Endothelial cell of umbilical vein (primary cell): ENCODE measurements around the gene TMEM203. TPM values are rescaled to one million over a fixed set of nuclear protein-coding genes. Genes with fewer than 3 reads are reported as not detected.

Source experiments
- BruUV-seq: library from RNA; stranded (reverse); fragments of 400-500 nt; replicated peaks from 2 replicates; lab custom pipeline; 2021; lab: Mats Ljungman, UMichigan
- CTCF ChIA-PET: fragments of 300-600, 350-600 bp; sonication (Branson Sonifier 250); formaldehyde crosslinking; loops from one replicate; lab custom pipeline; 2021; ENCODE audit warnings: antibody characterized with exemption, inconsistent platforms; lab: Charles Lee
- POLR2A ChIA-PET: fragments of 300-600, 350-600 bp; sonication (Branson Sonifier 250); formaldehyde crosslinking; loops from one replicate; lab custom pipeline; 2021; ENCODE audit warnings: antibody characterized with exemption, inconsistent platforms; lab: Charles Lee
- DNase-seq: peaks from one replicate; pipeline ENCODE4 v3.0.0-alpha.2; 2011; ENCODE audit warnings: low read depth, low spot score
- FAIRE-seq: peaks from 2 replicates; lab custom pipeline; 2011; peaks lifted over from hg19 to GRCh38; lab: Jason Lieb, UNC
- H2AFZ ChIP-seq: 2 replicates; pipeline ENCODE4 v1.6.0; 2012; ENCODE audit warnings: low read depth, low read length, control low read depth, inconsistent platforms
- H3K27ac ChIP-seq: 2 replicates; pipeline ENCODE4 v1.5.1; 2011; ENCODE audit warnings: low read depth, mild to moderate bottlenecking, control low read depth, low read length, moderate library complexity; ENCODE audit not compliant: insufficient read depth
- H3K27me3 ChIP-seq, 2 experiments: 2 replicates each; pipeline versions ENCODE4 v1.6.0 to v1.6.1; 2011; ENCODE audit warnings: low read length in 2 of 2, mixed read lengths in 1 of 2; ENCODE audit not compliant: control insufficient read depth in 2 of 2, insufficient read depth in 2 of 2
- H3K36me3 ChIP-seq, 2 experiments: 2 replicates in 1 of 2; 3 replicates in 1 of 2; pipeline ENCODE4 v1.5.1; 2011; ENCODE audit warnings: low read length in 2 of 2, mild to moderate bottlenecking in 1 of 2, moderate library complexity in 1 of 2; ENCODE audit not compliant: control insufficient read depth in 2 of 2, insufficient read depth in 2 of 2; ENCODE audit errors: extremely low read depth in 1 of 2
- H3K4me1 ChIP-seq: 3 replicates; pipeline ENCODE4 v1.5.1; 2011; ENCODE audit warnings: mild to moderate bottlenecking, low read length; ENCODE audit not compliant: control insufficient read depth, insufficient read depth; ENCODE audit errors: extremely low read depth
- H3K4me2 ChIP-seq: 2 replicates; pipeline ENCODE4 v1.6.1; 2011; ENCODE audit warnings: low read length, control low read depth, mixed read lengths; ENCODE audit not compliant: insufficient read depth
- H3K4me3 ChIP-seq, 3 experiments: fragments of 200-600 bp in 1 of 3; sonication (generic), shearing (Covaris generic) in 1 of 3; replicated peaks in 1 of 3; 2 replicates each; pipeline ENCODE4 v1.5.1; 2011 to 2016; ENCODE audit warnings: control low read depth in 3 of 3, low read length in 3 of 3, mild to moderate bottlenecking in 2 of 3, inconsistent platforms in 1 of 3, low read depth in 1 of 3, moderate library complexity in 1 of 3; ENCODE audit not compliant: insufficient read depth in 1 of 3
- H3K79me2 ChIP-seq: 2 replicates; pipeline ENCODE4 v1.6.0; 2012; ENCODE audit warnings: low read length, inconsistent platforms; ENCODE audit not compliant: control insufficient read depth, insufficient read depth
- H3K9ac ChIP-seq: replicated peaks from 2 replicates; pipeline ENCODE3; 2011; ENCODE audit warnings: low read length, control low read depth; ENCODE audit not compliant: insufficient read depth; ENCODE audit errors: extremely low read depth
- H3K9me1 ChIP-seq: replicated peaks from 3 replicates; pipeline ENCODE4 v1.6.0; 2011; ENCODE audit warnings: mild to moderate bottlenecking, low read length; ENCODE audit not compliant: control insufficient read depth, insufficient read depth; ENCODE audit errors: extremely low read depth
- H3K9me3 ChIP-seq: replicated peaks from 2 replicates; pipeline ENCODE4 v1.5.1; 2012; ENCODE audit warnings: low read length, inconsistent platforms; ENCODE audit not compliant: control insufficient read depth, insufficient read depth
- H4K20me1 ChIP-seq: replicated peaks from 2 replicates; pipeline ENCODE3; 2011; ENCODE audit warnings: mild to moderate bottlenecking, low read length; ENCODE audit not compliant: control insufficient read depth, insufficient read depth; ENCODE audit errors: extremely low read depth
- EZH2 ChIP-seq: IDR thresholded peaks from 2 replicates; pipeline ENCODE4 v1.6.1; 2012; ENCODE audit warnings: borderline replicate concordance, low read depth, mild to moderate bottlenecking, moderate library complexity, low read length, inconsistent platforms; ENCODE audit not compliant: severe bottlenecking
- POLR2AphosphoS5 ChIP-seq: IDR thresholded peaks from 2 replicates; pipeline ENCODE4 v1.6.1; 2012; ENCODE audit warnings: low read depth, mild to moderate bottlenecking, control low read depth, low read length, moderate library complexity; ENCODE audit not compliant: insufficient read depth
- dilution Hi-C: fragments of 300-500 bp; cut with MboI; formaldehyde crosslinking; loops from one replicate; pipeline ENCODE4 v1.15.0; 2019; ENCODE audit warnings: low sequenced_read_pairs; ENCODE audit not compliant: extremely low pct_ligation_motif_present
- intact Hi-C: fragments of 100-400 bp; cut with micrococcal nuclease; formaldehyde crosslinking; loops from one replicate; pipeline ENCODE4 v1.10.0; 2022
- polyA plus RNA-seq, 4 experiments: library from polyadenylated mRNA; depleted of rRNA in 3 of 4; stranded (reverse) in 3 of 4; unstranded in 1 of 4; fragments of >200 nt; gene quantifications; 2 replicates each; pipeline versions ENCODE4 v1.2.1 to v1.2.3, GENCODE V29; 2011 to 2012; ENCODE audit warnings: missing spikeins in 1 of 4
- total RNA-seq: library from RNA; stranded (reverse); gene quantifications from 2 replicates; pipeline ENCODE4 v1.2.3, GENCODE V29; 2021
- TF ChIP-seq, protein P1 (sequence below), 2 donors: IDR thresholded peaks; 1 replicate in 1 of 2; 2 replicates in 1 of 2; pipeline ENCODE4 v1.5.1; 2011; ENCODE audit warnings: low read length in 2 of 2, mild to moderate bottlenecking in 2 of 2, moderate library complexity in 2 of 2, control low read depth in 1 of 2, inconsistent platforms in 1 of 2, low read depth in 1 of 2; ENCODE audit not compliant: insufficient read depth in 1 of 2; ENCODE audit errors: extremely low read depth in 1 of 2

The TMEM203 gene
- total and polyA plus RNA-seq, 2 donors (not counting 3 experiments of a cell fraction or from before 2014, with no cell fraction given), result 29.6 to 39.8 TPM

DNA sequence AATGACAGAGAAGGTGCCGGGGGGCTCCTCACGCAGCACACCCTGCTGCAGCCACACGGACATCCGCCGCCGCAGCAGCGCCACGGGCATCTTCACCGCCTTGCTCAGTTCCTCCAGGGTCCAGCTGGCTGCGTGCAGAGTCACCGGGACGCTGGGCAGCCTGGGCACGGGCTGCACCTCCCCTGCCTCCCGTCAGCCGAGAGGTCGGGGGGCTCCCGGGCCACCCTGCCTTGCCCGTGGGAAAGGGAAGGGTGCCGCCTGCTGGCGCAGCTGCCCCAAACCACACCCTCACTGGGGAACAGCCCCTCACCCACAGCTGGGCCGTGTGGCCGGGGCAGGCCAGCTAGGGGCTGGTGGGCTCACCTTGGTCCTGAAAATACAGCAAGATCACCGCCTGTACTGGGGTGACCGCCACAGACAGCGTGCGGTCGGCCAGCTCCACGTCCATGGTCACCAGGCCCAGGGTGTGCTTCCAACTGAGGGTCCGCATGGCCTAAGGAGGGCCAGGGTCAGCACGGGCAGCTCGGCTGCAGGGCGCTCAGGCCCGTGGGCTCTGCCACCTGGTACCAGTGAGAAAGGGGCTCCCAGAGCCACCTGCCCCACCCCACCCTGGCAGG lies 30.0 kb downstream of the TMEM203 start:
- DNase-seq (no peak), FAIRE-seq (no peak)
- ChIA-PET CTCF (interaction anchor here (0.8 to 3.6 kb wide), 7 partner anchors 13 to 61 kb away, joined by 3 to 26 read pairs (median 3); partner anchors contain the start of gene RNF224), POLR2A (no interaction called here)
- no peaks in the 10 kb centered on the region for H3K79me2 ChIP-seq
- intact Hi-C loops, result loop anchor here (5.0 kb wide), 1 partner anchor 58 kb away; no protein-coding TSS in a partner anchor
- peaks cover 0 to 1% of the 10 kb centered on the region in 2 experiments for H3K27me3 ChIP-seq
- peaks cover 0 to 13% of the 10 kb centered on the region in 2 experiments for H3K36me3 ChIP-seq
- H3K4me2 ChIP-seq, result no peak overlapping the region
- H3K27ac ChIP-seq, result no peak overlapping the region
- no peak overlapping the region for H3K9ac ChIP-seq
- dilution Hi-C loops, result no loop called here
- H2AFZ ChIP-seq, result no peak overlapping the region
- H3K4me3 ChIP-seq, result no peak overlapping the region
- no TSS peak for BruUV-seq
- TF ChIP-seq POLR2AphosphoS5, result no peak
- TF ChIP-seq, protein P1, sequence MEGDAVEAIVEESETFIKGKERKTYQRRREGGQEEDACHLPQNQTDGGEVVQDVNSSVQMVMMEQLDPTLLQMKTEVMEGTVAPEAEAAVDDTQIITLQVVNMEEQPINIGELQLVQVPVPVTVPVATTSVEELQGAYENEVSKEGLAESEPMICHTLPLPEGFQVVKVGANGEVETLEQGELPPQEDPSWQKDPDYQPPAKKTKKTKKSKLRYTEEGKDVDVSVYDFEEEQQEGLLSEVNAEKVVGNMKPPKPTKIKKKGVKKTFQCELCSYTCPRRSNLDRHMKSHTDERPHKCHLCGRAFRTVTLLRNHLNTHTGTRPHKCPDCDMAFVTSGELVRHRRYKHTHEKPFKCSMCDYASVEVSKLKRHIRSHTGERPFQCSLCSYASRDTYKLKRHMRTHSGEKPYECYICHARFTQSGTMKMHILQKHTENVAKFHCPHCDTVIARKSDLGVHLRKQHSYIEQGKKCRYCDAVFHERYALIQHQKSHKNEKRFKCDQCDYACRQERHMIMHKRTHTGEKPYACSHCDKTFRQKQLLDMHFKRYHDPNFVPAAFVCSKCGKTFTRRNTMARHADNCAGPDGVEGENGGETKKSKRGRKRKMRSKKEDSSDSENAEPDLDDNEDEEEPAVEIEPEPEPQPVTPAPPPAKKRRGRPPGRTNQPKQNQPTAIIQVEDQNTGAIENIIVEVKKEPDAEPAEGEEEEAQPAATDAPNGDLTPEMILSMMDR (IDR thresholded peaks at IDR 0.05; ENCODE audit: extremely low read depth in 1 of 2, insufficient read depth in 1 of 2, low read depth in 1 of 2, low read length in 2 of 2), result peak in 1 of 2 donors; percentile 15
- no peaks in the 10 kb centered on the region for H3K9me1 ChIP-seq
- no peaks in the 10 kb centered on the region for H3K9me3 ChIP-seq
- H3K4me1 ChIP-seq, result peaks cover 6% of the 10 kb centered on the region
- no peaks in the 10 kb centered on the region for H4K20me1 ChIP-seq

DNA sequence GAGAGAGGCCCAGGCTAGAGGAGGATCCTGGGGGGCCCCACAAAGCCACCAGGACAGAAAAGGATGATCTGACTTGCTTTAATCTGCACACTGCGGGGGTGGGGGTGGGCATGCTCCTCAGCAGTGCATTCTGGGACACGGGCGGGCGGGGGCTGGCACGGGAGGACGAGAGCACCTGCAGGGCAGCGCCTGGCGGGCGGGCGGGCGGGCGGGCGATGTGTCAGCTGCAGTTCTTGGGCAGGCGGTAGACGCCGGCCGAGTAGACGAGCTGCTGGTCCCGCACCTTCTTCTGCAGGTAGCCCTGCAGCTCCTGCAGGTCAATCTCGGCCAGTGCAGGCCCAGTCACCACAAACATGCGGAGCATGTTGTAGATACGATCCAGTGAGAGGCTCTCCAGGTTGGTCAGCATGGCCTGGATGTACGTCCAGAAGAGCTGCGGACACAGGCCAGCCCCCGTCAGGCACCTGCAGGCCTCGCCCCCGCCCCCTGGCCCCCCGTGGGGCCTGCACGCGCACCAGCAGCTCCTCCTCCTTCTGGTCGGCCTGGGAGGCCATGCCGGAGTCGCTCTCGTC lies 30.6 kb downstream of the TMEM203 start:
- Histone ChIP-seq H3K9me1 (no peaks in the 10 kb centered on the region), H3K27ac (no peak overlapping the region), H3K27me3 (peaks cover 5 to 6% of the 10 kb centered on the region in 2 experiments), H3K4me3 (no peak overlapping the region), H2AFZ (no peak overlapping the region), H3K4me1 (peaks cover 6% of the 10 kb centered on the region), H4K20me1 (no peaks in the 10 kb centered on the region), H3K9me3 (no peaks in the 10 kb centered on the region), H3K9ac (no peak overlapping the region), H3K36me3 (peaks cover 0 to 7% of the 10 kb centered on the region in 2 experiments), H3K4me2 (no peak overlapping the region), H3K79me2 (no peaks in the 10 kb centered on the region)
- DNase-seq (no peak), FAIRE-seq (no peak)
- ChIA-PET POLR2A (no interaction called here), CTCF (interaction anchor here (0.9 to 3.6 kb wide), 5 partner anchors 12 to 62 kb away, joined by 3 to 26 read pairs (median 3); partner anchors contain the start of gene RNF224)
- intact Hi-C loops, result loop anchor here (5.0 kb wide), 1 partner anchor 58 kb away; no protein-coding TSS in a partner anchor
- dilution Hi-C loops, result no loop called here
- TF ChIP-seq EZH2, result no peak
- TF ChIP-seq, protein P1 (IDR thresholded peaks at IDR 0.05; ENCODE audit: extremely low read depth in 1 of 2, insufficient read depth in 1 of 2, low read depth in 1 of 2, low read length in 2 of 2), result no peak
- BruUV-seq, result no TSS peak
